Measurements from ENCODE around the gene LRRC9. TPM values are rescaled to one million over a fixed set of nuclear protein-coding genes. Genes with fewer than 3 reads are reported as not detected.
A peak's percentile ranks its signal among the peaks of the same experiment; 100 is the strongest.

Gene LRRC9
- total and polyA plus RNA-seq, 2 of the 13 experiments (the other 11 are each of a cell fraction or from before 2014, with no cell fraction given): 0.08 to 0.18 TPM

- TF ChIP-seq ZNF318 (CRISPR knock-in tag; IDR thresholded peaks at IDR 0.05) (no peak), ZSCAN21 (CRISPR knock-in tag; IDR thresholded peaks at IDR 0.05; ENCODE audit: borderline replicate concordance) (no peak), MATR3 (CRISPR knock-in tag; IDR thresholded peaks at IDR 0.05) (no peak), RBM22 (optimal IDR thresholded peaks at IDR 0.05; ENCODE audit: low read length) (no peak), ZNF674 (CRISPR knock-in tag; IDR thresholded peaks at IDR 0.05; ENCODE audit: low read depth) (no peak), NFYC (CRISPR knock-in tag; IDR thresholded peaks at IDR 0.05) (peak; percentile 75), HCFC1 (IDR thresholded peaks at IDR 0.05; ENCODE audit: low read depth, low read length) (no peak), ZNF549 (CRISPR knock-in tag; IDR thresholded peaks at IDR 0.05) (no peak), ZBTB38 (CRISPR knock-in tag; IDR thresholded peaks at IDR 0.05) (no peak), SALL1 (CRISPR knock-in tag; IDR thresholded peaks at IDR 0.05) (peak; percentile 38), ZBTB33 (CRISPR knock-in tag; IDR thresholded peaks at IDR 0.05) (no peak), ZUFSP (CRISPR knock-in tag; IDR thresholded peaks at IDR 0.05; ENCODE audit: borderline replicate concordance) (no peak), FOSL1 (CRISPR knock-in tag; IDR thresholded peaks at IDR 0.05; ENCODE audit: borderline replicate concordance) (0 out of 2 replicates have a peak, but pooled peaks have one; percentile 24), CAMTA2 (CRISPR knock-in tag; IDR thresholded peaks at IDR 0.05; ENCODE audit: borderline replicate concordance) (no peak)
- TF ChIP-seq, protein P1, sequence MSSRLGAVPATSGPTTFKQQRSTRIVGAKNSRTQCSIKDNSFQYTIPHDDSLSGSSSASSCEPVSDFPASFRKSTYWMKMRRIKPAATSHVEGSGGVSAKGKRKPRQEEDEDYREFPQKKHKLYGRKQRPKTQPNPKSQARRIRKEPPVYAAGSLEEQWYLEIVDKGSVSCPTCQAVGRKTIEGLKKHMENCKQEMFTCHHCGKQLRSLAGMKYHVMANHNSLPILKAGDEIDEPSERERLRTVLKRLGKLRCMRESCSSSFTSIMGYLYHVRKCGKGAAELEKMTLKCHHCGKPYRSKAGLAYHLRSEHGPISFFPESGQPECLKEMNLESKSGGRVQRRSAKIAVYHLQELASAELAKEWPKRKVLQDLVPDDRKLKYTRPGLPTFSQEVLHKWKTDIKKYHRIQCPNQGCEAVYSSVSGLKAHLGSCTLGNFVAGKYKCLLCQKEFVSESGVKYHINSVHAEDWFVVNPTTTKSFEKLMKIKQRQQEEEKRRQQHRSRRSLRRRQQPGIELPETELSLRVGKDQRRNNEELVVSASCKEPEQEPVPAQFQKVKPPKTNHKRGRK (CRISPR knock-in tag; IDR thresholded peaks at IDR 0.05): no peak
Measured at GRCh38 chr14:59919570-59920377, at the start of gene LRRC9 (continued).

Data from HepG2 (cell line).